A549 (cell line): ENCODE data around the gene ZFPM1. TPM values are rescaled to one million over a fixed set of nuclear protein-coding genes. Genes with fewer than 3 reads are reported as not detected.

Experiments
- ATAC-seq, 2 experiments: fragments of 200-7000 bp in 1 of 2; fragments of >200 bp in 1 of 2; cut with Nextera tagmentation in 1 of 2; cut with Tn5 transposase in 1 of 2; 3 replicates each; pipeline versions ENCODE4 v1.8.0 to v1.9.1; 2018 to 2020; ENCODE audit warnings: mild to moderate bottlenecking in 1 of 2, moderate library complexity in 1 of 2
- CTCF ChIA-PET: fragments of 300-600 bp; sonication (Branson Sonifier 250); formaldehyde crosslinking; extraction: SDS; loops from one replicate; lab custom pipeline; 2021; ENCODE audit warnings: antibody characterized with exemption, inconsistent platforms; lab: Yijun Ruan, JAX
- POLR2A ChIA-PET: fragments of 350-600 bp; formaldehyde crosslinking; extraction: SDS; loops from one replicate; lab custom pipeline; 2021; ENCODE audit warnings: antibody characterized with exemption, inconsistent platforms; lab: Yijun Ruan, JAX
- DNase-seq, 2 experiments: peaks; one replicate each; pipeline versions ENCODE4 v3.0.0 to v3.0.0-alpha.2; 2011 to 2016; ENCODE audit warnings: low read depth in 1 of 2, low spot score in 1 of 2
- FAIRE-seq: peaks from 2 replicates; lab custom pipeline; 2011; peaks lifted over from hg19 to GRCh38; lab: Jason Lieb, UNC
- H3K27ac ChIP-seq, 2 experiments: fragments of >200 bp; sonication (Bioruptor Twin); formaldehyde crosslinking; 3 replicates each; pipeline ENCODE4 v1.5.1; 2016 to 2017
- H3K4me1 ChIP-seq: fragments of >200 bp; sonication (Bioruptor Twin); formaldehyde crosslinking; 3 replicates; pipeline ENCODE4 v1.6.1; 2016
- H3K4me2 ChIP-seq: fragments of >200 bp; sonication (Bioruptor Twin); formaldehyde crosslinking; 3 replicates; pipeline ENCODE4 v1.6.1; 2016
- H3K4me3 ChIP-seq: fragments of >200 bp; sonication (Bioruptor Twin); formaldehyde crosslinking; 3 replicates; pipeline ENCODE4 v1.5.1; 2016
- H3K9me3 ChIP-seq: fragments of >200 bp; sonication (Bioruptor Twin); formaldehyde crosslinking; 3 replicates; pipeline ENCODE4 v1.6.1; 2016
- CEBPB ChIP-seq, 2 experiments: fragments of >200 bp in 1 of 2; sonication (Bioruptor Twin) in 1 of 2; formaldehyde crosslinking in 1 of 2; IDR thresholded peaks; 2 replicates each; pipeline ENCODE4 v1.6.1; 2012 to 2016
- CHD2 ChIP-seq: fragments of 150-350 bp; IDR thresholded peaks from 2 replicates; pipeline ENCODE4 v1.6.1; 2014; ENCODE audit warnings: low read length; ENCODE audit not compliant: partially characterized antibody
- FOSB ChIP-seq: fragments of 250-450 bp; sonication (Bioruptor Pico); IDR thresholded peaks from 2 replicates; pipeline ENCODE4 v1.5.0; 2020; ENCODE audit warnings: mild to moderate bottlenecking, moderate library complexity
- FOXS1 ChIP-seq: fragments of 250-450 bp; sonication (Bioruptor Pico); IDR thresholded peaks from 2 replicates; pipeline ENCODE4 v1.5.0; 2020; ENCODE audit warnings: mild to moderate bottlenecking, moderate library complexity
- HOXA7 ChIP-seq: fragments of 250-450 bp; sonication (Bioruptor Pico); IDR thresholded peaks from 2 replicates; pipeline ENCODE4 v1.5.0; 2020; ENCODE audit warnings: mild to moderate bottlenecking, moderate library complexity
- KDM1A ChIP-seq: fragments of 200-600 bp; sonication (generic); IDR thresholded peaks from 2 replicates; pipeline ENCODE4 v1.6.1; 2016; ENCODE audit warnings: low read depth, mild to moderate bottlenecking
- NPAS2 ChIP-seq: fragments of 250-450 bp; sonication (Bioruptor Pico); IDR thresholded peaks from 2 replicates; pipeline ENCODE4 v1.8.0; 2022; ENCODE audit warnings: mild to moderate bottlenecking, moderate library complexity, borderline replicate concordance
- RAD21 ChIP-seq, 2 experiments: fragments of >200 bp in 1 of 2; sonication (Bioruptor Twin) in 1 of 2; formaldehyde crosslinking in 1 of 2; IDR thresholded peaks in 1 of 2; conservative IDR thresholded peaks in 1 of 2; 2 replicates in 1 of 2; 3 replicates in 1 of 2; pipeline ENCODE4 v1.6.1; 2012 to 2018; ENCODE audit warnings: inconsistent platforms in 1 of 2
- RARB ChIP-seq: fragments of 250-450 bp; sonication (Bioruptor Pico); IDR thresholded peaks from 2 replicates; pipeline ENCODE4 v1.8.0; 2021; ENCODE audit warnings: mild to moderate bottlenecking, moderate library complexity
- RFX5 ChIP-seq: fragments of 450-650 bp; IDR thresholded peaks from 2 replicates; pipeline ENCODE4 v1.7.1; 2014; ENCODE audit warnings: antibody characterized with exemption, mild to moderate bottlenecking, moderate library complexity
- RNF2 ChIP-seq: fragments of 200-600 bp; sonication (generic); IDR thresholded peaks from 2 replicates; pipeline ENCODE4 v1.6.1; 2016; ENCODE audit warnings: low read depth, mild to moderate bottlenecking, antibody characterized with exemption, moderate library complexity, borderline replicate concordance
- SMC3 ChIP-seq: fragments of >200 bp; sonication (Bioruptor Twin); formaldehyde crosslinking; IDR thresholded peaks from 3 replicates; pipeline ENCODE4 v1.6.1; 2018; ENCODE audit warnings: inconsistent platforms
- SREBF2 ChIP-seq: fragments of 450-650 bp; IDR thresholded peaks from 2 replicates; pipeline ENCODE4 v1.6.1; 2014; ENCODE audit warnings: mild to moderate bottlenecking, moderate library complexity
- TP53 ChIP-seq: fragments of 250-450 bp; sonication (Bioruptor Pico); IDR thresholded peaks from 2 replicates; pipeline ENCODE4 v1.5.0; 2021; ENCODE audit warnings: mild to moderate bottlenecking, moderate library complexity
- ZC3H11A ChIP-seq: fragments of 450-650 bp; IDR thresholded peaks from 2 replicates; pipeline ENCODE4 v1.6.1; 2014; ENCODE audit warnings: antibody characterized with exemption, mild to moderate bottlenecking
- ZSCAN20 ChIP-seq: fragments of 250-450 bp; sonication (Bioruptor Pico); IDR thresholded peaks from 2 replicates; pipeline ENCODE4 v1.8.0; 2022; ENCODE audit warnings: mild to moderate bottlenecking, moderate library complexity
- WGBS: methylation state at CpG from one replicate; pipeline ENCODE4 v1.1.6; 2017; ENCODE audit errors: missing lambda C conversion rate; 5-methylcytosine and 5-hydroxymethylcytosine counted together
- polyA plus RNA-seq, 4 experiments: library from polyadenylated mRNA; depleted of rRNA in 3 of 4; stranded (reverse); fragments of >200 nt; fragmentation: RNase III in 1 of 4; extraction: RNeasy Plus Mini Kit Qiagen cat#74134 plus additional on column Dnase treatment in 1 of 4; gene quantifications; 2 replicates in 3 of 4; 3 replicates in 1 of 4; pipeline ENCODE4 v1.2.3, GENCODE V29; 2011 to 2017
- TF ChIP-seq, protein P1 (sequence below): fragments of 250-450 bp; sonication (Bioruptor Pico); IDR thresholded peaks from 2 replicates; pipeline ENCODE4 v1.5.0; 2021; ENCODE audit warnings: mild to moderate bottlenecking, moderate library complexity, borderline replicate concordance
- TF ChIP-seq, protein P2 (sequence below): IDR thresholded peaks from 2 replicates; pipeline ENCODE4 v1.6.1; 2012
- TF ChIP-seq, protein P3 (sequence below): fragments of >200 bp; sonication (Bioruptor Twin); formaldehyde crosslinking; IDR thresholded peaks from 3 replicates; pipeline ENCODE4 v1.5.1; 2016
- TF ChIP-seq, protein P4 (sequence below): IDR thresholded peaks from 2 replicates; pipeline ENCODE4 v1.6.1; 2012

Gene ZFPM1
- polyA plus RNA-seq, 2 of the 4 experiments (the other 2 are of a cell fraction), result 0.36 to 2.5 TPM

DNA sequence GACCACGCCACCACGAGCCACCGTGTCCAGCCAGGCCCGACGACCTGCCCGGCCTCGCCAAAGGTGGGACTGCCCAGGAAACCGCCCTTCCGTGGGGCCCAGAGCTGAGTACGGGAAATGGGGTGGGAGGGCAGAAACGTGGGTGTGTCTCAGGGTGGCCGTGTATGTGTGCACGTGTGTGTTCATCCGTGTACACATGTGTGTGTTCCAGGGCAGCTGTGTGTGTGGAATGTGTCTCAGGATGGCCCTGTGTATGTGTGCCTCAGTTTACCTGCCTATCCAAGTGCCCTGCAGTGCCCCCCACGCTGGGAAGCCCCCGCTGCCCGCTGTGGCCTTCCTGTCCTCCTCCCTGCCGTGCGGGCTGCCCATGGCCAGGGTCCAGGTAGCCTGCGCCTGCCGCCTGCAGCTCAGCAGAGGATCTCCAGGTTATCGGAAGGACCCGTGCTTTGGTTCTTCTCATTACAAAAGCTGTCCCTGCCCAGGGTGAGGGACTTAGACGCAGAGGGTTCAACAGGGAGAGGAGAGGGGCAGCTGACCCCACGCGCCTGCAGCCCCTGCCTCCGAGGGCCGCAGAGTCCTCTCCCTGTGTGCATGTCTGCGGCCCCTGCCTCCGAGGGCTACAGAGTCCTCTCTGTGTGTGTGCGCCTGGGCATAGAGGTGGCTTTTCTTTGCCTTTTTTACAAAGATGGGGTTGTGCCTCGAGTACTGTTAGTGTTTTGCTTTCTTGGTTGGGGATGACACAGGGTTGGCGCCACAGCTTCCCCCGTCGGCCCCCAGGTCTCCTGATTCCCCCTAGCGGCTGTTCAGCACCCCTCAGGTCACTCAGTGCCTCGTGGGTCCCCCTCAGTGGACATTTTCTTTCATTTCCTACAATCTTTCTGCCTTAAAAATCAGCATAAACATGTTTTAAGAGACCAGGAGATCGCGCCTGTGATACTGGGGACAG is 46.7 kb upstream of the ZFPM1 start:
- FAIRE-seq (no peak), ATAC-seq (peak in 1 of 2 experiments; percentile 6; a peak in 2 of 6 replicates), DNase-seq (no peak)
- ChIA-PET POLR2A (no interaction called here), CTCF (interaction anchor here (0.7 to 1.5 kb wide), 11 partner anchors 8 to 450 kb away, joined by 3 to 6 read pairs (median 3); no protein-coding TSS in a partner anchor)
- TF ChIP-seq RARB (CRISPR knock-in tag) (no peak), RNF2 (no peak), FOSB (CRISPR knock-in tag) (no peak), RAD21 (conservative IDR thresholded peaks at IDR 0.05 in 1 of 2, IDR thresholded peaks at IDR 0.05 in 1 of 2) (peak in 1 of 2 experiments; percentile 16; a peak in 1 of 5 replicates)
- TF ChIP-seq, protein P1, sequence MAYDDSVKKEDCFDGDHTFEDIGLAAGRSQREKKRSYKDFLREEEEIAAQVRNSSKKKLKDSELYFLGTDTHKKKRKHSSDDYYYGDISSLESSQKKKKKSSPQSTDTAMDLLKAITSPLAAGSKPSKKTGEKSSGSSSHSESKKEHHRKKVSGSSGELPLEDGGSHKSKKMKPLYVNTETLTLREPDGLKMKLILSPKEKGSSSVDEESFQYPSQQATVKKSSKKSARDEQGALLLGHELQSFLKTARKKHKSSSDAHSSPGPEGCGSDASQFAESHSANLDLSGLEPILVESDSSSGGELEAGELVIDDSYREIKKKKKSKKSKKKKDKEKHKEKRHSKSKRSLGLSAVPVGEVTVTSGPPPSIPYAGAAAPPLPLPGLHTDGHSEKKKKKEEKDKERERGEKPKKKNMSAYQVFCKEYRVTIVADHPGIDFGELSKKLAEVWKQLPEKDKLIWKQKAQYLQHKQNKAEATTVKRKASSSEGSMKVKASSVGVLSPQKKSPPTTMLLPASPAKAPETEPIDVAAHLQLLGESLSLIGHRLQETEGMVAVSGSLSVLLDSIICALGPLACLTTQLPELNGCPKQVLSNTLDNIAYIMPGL (CRISPR knock-in tag), result no peak
- TF ChIP-seq, protein P2, sequence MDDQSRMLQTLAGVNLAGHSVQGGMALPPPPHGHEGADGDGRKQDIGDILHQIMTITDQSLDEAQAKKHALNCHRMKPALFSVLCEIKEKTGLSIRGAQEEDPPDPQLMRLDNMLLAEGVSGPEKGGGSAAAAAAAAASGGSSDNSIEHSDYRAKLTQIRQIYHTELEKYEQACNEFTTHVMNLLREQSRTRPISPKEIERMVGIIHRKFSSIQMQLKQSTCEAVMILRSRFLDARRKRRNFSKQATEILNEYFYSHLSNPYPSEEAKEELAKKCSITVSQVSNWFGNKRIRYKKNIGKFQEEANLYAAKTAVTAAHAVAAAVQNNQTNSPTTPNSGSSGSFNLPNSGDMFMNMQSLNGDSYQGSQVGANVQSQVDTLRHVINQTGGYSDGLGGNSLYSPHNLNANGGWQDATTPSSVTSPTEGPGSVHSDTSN, result no peak
- Histone ChIP-seq H3K27ac (no peak overlapping the region), H3K9me3 (no peaks in the 10 kb centered on the region), H3K4me3 (no peak overlapping the region), H3K4me2 (no peak overlapping the region), H3K4me1 (peaks cover 5% of the 10 kb centered on the region; the same call in 1 of the 3 replicates)
- 87% methylated on average over 38 of the region's 39 CpGs for WGBS

DNA sequence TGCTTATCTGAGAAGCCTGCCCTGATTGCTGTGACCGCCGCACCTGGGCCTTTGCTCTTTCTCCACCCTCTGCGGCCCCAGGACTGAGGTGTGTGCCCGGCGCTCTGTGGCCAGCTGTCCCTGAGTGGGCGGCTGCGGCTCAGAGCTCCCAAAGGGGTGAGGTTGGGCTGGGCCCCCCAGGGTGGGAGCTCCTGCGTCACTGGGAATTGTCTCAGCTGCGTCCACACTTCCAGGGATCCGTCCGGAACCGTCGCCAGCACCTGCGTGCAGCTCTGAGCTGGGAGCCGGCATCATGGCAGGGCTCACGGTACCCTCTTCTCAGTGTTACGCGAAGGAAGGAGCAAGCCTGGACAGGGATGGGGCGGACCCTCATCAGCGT is 46.0 kb upstream of the ZFPM1 start:
- Histone ChIP-seq H3K9me3 (no peaks in the 10 kb centered on the region), H3K4me2 (no peak overlapping the region), H3K4me1 (peaks cover 5% of the 10 kb centered on the region; the same call in 1 of the 3 replicates), H3K4me3 (no peak overlapping the region)
- FAIRE-seq (no peak), ATAC-seq (no peak)
- CTCF ChIA-PET, result interaction anchor here (0.7 to 1.5 kb wide), 7 partner anchors 11 to 451 kb away, joined by 3 to 6 read pairs (median 3); no protein-coding TSS in a partner anchor
- TF ChIP-seq ZC3H11A (no peak), HOXA7 (CRISPR knock-in tag) (no peak), FOXS1 (no peak), FOSB (CRISPR knock-in tag) (no peak), NPAS2 (CRISPR knock-in tag) (no peak), SMC3 (no peak), RARB (CRISPR knock-in tag) (no peak), SREBF2 (no peak), KDM1A (no peak), ZSCAN20 (no peak), TP53 (no peak), RFX5 (no peak), CEBPB (IDR thresholded peaks at IDR 0.05) (no peak), CHD2 (no peak)
- TF ChIP-seq, protein P3, sequence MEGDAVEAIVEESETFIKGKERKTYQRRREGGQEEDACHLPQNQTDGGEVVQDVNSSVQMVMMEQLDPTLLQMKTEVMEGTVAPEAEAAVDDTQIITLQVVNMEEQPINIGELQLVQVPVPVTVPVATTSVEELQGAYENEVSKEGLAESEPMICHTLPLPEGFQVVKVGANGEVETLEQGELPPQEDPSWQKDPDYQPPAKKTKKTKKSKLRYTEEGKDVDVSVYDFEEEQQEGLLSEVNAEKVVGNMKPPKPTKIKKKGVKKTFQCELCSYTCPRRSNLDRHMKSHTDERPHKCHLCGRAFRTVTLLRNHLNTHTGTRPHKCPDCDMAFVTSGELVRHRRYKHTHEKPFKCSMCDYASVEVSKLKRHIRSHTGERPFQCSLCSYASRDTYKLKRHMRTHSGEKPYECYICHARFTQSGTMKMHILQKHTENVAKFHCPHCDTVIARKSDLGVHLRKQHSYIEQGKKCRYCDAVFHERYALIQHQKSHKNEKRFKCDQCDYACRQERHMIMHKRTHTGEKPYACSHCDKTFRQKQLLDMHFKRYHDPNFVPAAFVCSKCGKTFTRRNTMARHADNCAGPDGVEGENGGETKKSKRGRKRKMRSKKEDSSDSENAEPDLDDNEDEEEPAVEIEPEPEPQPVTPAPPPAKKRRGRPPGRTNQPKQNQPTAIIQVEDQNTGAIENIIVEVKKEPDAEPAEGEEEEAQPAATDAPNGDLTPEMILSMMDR, result no peak
- TF ChIP-seq, protein P2, result no peak
- TF ChIP-seq, protein P4, sequence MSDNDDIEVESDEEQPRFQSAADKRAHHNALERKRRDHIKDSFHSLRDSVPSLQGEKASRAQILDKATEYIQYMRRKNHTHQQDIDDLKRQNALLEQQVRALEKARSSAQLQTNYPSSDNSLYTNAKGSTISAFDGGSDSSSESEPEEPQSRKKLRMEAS, result no peak
- TF ChIP-seq, all 56 proteins: peak for 0
- no peak for DNase-seq
- H3K27ac ChIP-seq, result no peak overlapping the region
- WGBS, result 96% methylated on average over 17 of the region's 20 CpGs
- POLR2A ChIA-PET, result no interaction called here
